ENCODE data around the gene C11orf52.

GRCh38 chr11:111963931-111964340 is 45.2 kb downstream of the C11orf52 start:
- TF ChIP-seq CTCF (IDR thresholded peaks at IDR 0.05; ENCODE audit: low read depth, low read length): no peak
- no peak for TF ChIP-seq EZH2phosphoT487 (IDR thresholded peaks at IDR 0.05; ENCODE audit: low read depth)
